PFSK-1 (cell line): Measurements from ENCODE around the gene CDC42.

Experiments
- FOXP2 ChIP-seq: optimal IDR thresholded peaks from 2 replicates; pipeline ENCODE3; 2011; ENCODE audit warnings: borderline replicate concordance, control low read depth, inconsistent platforms; ENCODE audit not compliant: insufficient read depth; ENCODE audit errors: extremely low read length, extremely low read depth
- POLR2AphosphoS5 ChIP-seq: IDR thresholded peaks from 2 replicates; pipeline ENCODE4 v1.6.1; 2012; ENCODE audit warnings: low read depth, mild to moderate bottlenecking, control low read depth, low read length, moderate library complexity
- SIN3A ChIP-seq: IDR thresholded peaks from 2 replicates; pipeline ENCODE4 v1.6.1; 2012; ENCODE audit warnings: mild to moderate bottlenecking, low read length, moderate library complexity, borderline replicate concordance; ENCODE audit not compliant: insufficient read depth
- TAF1 ChIP-seq: IDR thresholded peaks from 2 replicates; pipeline ENCODE4 v1.6.1; 2012; ENCODE audit warnings: low read length, control low read depth, borderline replicate concordance; ENCODE audit not compliant: insufficient read depth
- TF ChIP-seq, protein P1 (sequence below), 2 experiments: IDR thresholded peaks; 2 replicates each; pipeline versions ENCODE4 v1.6.1 to v1.8.0; 2011 to 2012; ENCODE audit warnings: low read depth in 2 of 2, low read length in 2 of 2, control low read depth in 1 of 2, inconsistent platforms in 1 of 2, mild to moderate bottlenecking in 1 of 2, moderate library complexity in 1 of 2; ENCODE audit not compliant: insufficient read depth in 1 of 2

CDC42 gene

DNA sequence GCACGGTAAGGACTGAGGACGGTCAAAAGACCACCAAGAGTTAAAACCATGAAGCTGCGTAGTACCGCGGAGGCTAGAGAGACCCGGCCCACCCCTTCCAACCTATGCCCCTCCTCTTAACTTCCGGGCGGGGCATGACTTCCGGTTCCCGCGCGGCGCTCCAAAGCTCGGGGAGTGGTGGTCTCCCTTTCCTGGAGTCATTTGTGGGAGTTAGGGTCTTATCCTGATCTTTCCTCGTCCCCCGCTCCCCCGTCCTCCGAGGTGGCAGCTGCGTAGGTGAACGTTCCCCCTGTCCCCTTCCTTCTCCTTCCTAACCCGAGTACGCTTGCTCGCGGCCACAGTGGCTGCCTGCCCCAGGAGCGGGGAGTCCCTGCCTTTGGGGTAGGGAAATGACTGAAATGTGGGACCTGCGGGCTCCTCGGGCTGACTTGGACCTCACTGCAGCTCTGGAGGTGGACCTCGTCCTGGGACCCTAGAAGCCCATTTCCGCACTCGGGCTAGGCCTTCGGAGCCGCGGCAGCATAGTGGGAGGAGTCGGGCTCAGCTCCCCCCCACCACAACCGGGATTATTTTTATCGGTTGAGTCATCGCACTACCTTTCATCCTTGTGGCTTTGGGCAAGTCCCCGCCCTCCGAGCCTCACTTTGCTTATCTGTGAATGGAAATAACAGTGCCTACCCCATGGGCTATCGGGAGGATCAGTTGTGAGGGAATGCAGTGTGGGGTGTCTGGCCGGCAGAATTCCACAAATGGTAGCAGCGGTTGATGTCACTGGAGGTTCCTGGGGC lies 26.9 kb upstream of the CDC42 start:
- TF ChIP-seq POLR2AphosphoS5 (peak; percentile 67), SIN3A (peak; percentile 76; the same call in 1 of the 2 replicates), TAF1 (peak; percentile 87), FOXP2 (peak; percentile 6)
- TF ChIP-seq, protein P1, sequence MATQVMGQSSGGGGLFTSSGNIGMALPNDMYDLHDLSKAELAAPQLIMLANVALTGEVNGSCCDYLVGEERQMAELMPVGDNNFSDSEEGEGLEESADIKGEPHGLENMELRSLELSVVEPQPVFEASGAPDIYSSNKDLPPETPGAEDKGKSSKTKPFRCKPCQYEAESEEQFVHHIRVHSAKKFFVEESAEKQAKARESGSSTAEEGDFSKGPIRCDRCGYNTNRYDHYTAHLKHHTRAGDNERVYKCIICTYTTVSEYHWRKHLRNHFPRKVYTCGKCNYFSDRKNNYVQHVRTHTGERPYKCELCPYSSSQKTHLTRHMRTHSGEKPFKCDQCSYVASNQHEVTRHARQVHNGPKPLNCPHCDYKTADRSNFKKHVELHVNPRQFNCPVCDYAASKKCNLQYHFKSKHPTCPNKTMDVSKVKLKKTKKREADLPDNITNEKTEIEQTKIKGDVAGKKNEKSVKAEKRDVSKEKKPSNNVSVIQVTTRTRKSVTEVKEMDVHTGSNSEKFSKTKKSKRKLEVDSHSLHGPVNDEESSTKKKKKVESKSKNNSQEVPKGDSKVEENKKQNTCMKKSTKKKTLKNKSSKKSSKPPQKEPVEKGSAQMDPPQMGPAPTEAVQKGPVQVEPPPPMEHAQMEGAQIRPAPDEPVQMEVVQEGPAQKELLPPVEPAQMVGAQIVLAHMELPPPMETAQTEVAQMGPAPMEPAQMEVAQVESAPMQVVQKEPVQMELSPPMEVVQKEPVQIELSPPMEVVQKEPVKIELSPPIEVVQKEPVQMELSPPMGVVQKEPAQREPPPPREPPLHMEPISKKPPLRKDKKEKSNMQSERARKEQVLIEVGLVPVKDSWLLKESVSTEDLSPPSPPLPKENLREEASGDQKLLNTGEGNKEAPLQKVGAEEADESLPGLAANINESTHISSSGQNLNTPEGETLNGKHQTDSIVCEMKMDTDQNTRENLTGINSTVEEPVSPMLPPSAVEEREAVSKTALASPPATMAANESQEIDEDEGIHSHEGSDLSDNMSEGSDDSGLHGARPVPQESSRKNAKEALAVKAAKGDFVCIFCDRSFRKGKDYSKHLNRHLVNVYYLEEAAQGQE (IDR thresholded peaks at IDR 0.05; ENCODE audit: insufficient read depth in 1 of 2, low read depth in 2 of 2, low read length in 2 of 2): no peak; a peak in 1 of 4 replicates

DNA sequence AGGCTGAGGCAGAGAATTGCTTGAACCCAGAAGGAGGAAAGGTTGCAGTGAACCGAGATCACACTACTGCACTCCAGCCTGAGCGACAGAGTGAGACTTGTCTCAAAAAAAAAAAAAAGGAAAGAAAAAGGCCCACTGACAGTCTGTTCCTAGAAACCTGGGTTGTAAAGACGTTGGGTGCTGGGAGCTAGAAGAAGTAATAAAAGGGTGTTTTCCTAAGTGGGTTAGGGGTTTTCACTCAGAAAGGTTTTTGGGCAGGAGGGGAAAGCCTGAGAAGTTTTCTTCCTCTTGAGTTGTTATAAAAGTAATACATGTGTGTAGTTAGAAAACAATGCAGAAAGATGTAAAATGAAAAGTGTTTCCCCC lies 25.6 kb upstream of the CDC42 start:
- no peak for TF ChIP-seq TAF1
- no peak for TF ChIP-seq FOXP2
- TF ChIP-seq, protein P1 (IDR thresholded peaks at IDR 0.05; ENCODE audit: insufficient read depth in 1 of 2, low read depth in 2 of 2, low read length in 2 of 2): no peak
- TF ChIP-seq SIN3A: no peak
- TF ChIP-seq POLR2AphosphoS5: no peak

GRCh38 chr1:22030057-22030456 lies 22.5 kb upstream of the CDC42 start:
- TF ChIP-seq, protein P1 (IDR thresholded peaks at IDR 0.05; ENCODE audit: insufficient read depth in 1 of 2, low read depth in 2 of 2, low read length in 2 of 2): no peak
- TF ChIP-seq SIN3A: no peak
- no peak for TF ChIP-seq POLR2AphosphoS5
- TF ChIP-seq FOXP2: no peak
- TF ChIP-seq TAF1: no peak

GRCh38 chr1:22030473-22030872 lies 22.0 kb upstream of the CDC42 start:
- TF ChIP-seq POLR2AphosphoS5: no peak
- TF ChIP-seq, protein P1 (IDR thresholded peaks at IDR 0.05; ENCODE audit: insufficient read depth in 1 of 2, low read depth in 2 of 2, low read length in 2 of 2): no peak
- TF ChIP-seq SIN3A: no peak
- TF ChIP-seq FOXP2: no peak
- no peak for TF ChIP-seq TAF1
